Cerebellar nuclear complex (tissue), 1 donor: ENCODE measurements around the gene NUP210.
A peak's percentile ranks its signal among the peaks of the same experiment; 100 is the strongest.

ENCODE experiments used
- DNase-seq, 2 experiments: peaks; one replicate each; lab custom pipeline; 2025; lab: John Stamatoyannopoulos, UW

The NUP210 gene

DNA sequence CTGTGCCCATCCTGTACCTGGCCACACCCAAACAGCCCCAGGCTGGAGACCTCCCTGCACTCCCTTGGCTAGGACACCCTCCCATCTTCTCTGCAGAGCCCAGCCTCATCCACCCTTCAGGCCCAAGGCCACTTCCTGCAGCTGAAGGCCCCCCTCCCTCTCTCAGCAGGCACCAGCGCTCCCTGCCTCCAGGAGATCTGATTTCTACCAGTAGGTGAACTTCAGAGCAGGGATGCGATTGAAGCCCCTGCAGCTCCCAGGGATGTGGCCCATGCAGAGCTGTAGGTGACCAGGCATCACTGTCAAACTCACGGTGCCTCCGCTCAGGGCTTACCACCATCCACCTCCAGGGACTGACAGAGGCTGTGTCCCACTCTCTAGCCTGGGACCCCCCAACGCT is 96.3 kb downstream of the NUP210 start:
- DNase-seq = no peak

DNA sequence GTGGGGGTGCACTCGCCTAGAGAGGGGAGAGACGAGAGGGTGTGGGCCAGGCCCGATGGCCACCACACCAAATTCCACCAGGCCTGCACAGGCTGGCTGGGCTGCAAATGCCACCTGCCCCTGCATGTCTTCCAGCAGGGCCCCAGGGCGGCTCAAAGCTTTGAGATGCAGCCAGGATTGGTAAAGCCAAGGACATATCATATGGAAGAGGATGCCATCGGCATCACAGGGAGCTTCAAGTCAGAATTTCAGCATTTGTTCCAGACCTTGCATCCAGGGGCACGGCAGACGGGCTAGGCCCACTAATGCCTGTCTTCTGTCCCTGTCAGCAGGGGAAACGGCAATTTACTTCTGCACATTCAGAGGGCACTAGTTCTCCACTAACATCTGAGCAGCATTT is 97.8 kb downstream of the NUP210 start:
- no peak for DNase-seq

- DNase-seq = no peak
These were observed 100.4 kb downstream of the NUP210 start for GRCh38 chr3:13319564-13320220.

GRCh38 chr3:13318626-13319470 is 101.3 kb downstream of the NUP210 start:
- no peak for DNase-seq

DNA sequence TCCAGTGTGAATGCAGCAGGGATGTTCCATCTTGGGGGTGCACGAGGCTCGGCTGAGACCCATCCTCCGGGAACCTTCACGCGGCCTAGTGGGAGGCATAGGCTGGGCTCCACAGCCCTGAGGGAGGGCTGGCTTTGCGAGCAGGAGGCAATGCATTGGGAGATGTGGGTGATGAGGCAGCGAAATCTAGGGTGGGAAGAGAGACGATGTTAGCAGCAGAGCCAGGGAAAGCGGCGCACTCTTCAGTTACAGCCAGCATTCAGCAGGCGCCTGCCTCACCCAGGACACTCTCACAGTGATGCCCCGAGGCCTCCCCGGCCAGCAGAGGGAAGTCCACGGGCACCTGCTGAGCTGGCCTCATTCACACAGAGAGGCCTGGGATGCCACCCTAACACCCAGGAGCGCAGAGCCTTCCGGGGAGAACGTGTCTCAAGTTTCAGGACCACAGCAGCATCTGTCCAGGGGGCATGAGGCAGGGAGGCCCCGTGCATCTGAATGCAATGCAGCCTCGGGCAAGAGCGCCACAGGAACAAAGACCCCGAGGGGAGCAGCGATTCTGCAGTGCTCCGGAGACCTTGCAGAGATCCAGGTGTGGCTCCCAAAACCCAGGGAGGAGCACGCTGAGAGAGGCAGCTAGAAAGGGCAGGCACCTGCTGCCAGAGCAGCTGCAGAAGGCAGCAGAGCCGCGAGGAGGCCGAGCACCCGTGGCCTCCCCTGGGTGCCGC is 102.4 kb downstream of the NUP210 start:
- DNase-seq = no peak

GRCh38 chr3:13316603-13317002 is 103.5 kb downstream of the NUP210 start:
- no peak for DNase-seq

DNA sequence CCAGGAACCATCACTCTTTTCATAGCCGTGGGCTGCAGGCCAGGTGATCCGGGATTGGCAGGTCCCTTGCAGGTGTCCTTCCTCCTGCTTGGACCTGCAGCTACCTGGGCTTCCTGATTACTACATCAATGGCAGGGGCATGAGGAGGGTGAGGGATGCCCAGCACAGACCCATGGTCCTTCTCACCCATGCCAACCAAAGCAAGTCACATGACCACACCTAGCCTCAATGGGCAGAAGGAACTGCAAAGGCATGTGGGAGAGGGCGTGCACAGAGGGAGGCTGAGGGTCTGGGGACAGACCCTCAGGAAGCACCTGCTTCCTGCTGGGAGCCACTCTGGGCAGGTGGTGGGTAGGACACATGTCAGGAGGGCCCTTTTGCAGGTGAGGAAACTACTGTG is 105.2 kb downstream of the NUP210 start:
- no peak for DNase-seq

DNA sequence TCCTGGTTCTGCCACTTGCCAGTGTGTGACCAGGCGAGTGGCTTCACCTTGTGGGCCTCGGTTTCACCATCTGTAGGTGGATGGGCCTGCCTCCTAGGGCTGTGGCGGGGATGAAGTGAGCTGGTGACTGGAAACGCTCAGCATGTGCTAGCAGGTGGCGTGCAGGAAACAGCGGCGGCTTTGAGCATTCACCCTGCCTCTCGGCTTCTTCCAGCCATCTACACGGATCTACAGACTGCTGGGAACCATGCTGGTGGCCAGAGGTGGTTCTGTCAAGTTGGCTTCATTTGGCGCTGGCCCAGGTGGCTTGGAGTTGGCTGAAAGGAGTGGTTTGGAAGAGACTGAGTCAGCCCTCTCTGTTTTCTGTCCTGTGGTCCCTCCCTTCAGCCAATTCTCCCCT is 106.3 kb downstream of the NUP210 start:
- no peak for DNase-seq

DNA sequence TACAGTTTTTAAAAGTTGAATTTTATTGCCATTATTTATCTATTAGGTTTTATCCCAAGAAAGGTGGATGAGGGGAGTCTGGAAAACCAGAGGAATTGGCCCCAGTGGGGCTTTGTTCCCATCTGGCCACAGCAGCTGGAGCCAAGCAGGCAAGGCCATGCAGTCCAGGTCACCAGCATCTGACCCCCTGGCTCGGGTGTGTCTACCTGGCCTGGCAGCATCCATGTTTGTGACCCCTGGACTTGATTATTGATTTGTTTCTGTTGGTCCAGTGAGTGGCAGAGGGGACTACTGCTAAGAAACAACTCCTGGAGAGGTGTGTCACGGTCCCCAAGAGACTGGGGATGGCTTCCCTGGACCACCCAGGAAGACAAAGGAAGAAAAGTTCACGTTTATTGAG is 111.1 kb downstream of the NUP210 start:
- no peak for DNase-seq

GRCh38 chr3:13308380-13308801 is 111.7 kb downstream of the NUP210 start:
- no peak for DNase-seq

DNA sequence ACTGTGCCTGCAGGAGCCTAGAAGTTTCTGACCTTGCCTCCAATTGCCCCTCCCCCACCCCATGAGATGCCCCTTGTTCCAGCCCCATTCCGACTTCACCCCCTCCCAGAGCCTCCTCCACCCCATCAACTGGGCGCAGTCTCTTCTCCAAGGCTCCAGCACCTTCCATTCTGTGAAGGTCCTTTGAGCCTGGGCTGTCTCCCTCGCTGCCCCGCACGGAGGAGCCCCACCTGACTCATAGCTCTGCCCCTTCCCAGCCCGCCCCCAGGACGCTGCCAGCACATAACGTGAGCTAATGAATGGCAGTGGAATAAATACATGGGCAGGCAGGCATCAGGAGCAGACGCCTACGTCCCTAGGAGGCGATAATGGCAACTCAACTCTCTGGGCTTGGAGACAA is 113.1 kb downstream of the NUP210 start:
- DNase-seq = no peak

DNA sequence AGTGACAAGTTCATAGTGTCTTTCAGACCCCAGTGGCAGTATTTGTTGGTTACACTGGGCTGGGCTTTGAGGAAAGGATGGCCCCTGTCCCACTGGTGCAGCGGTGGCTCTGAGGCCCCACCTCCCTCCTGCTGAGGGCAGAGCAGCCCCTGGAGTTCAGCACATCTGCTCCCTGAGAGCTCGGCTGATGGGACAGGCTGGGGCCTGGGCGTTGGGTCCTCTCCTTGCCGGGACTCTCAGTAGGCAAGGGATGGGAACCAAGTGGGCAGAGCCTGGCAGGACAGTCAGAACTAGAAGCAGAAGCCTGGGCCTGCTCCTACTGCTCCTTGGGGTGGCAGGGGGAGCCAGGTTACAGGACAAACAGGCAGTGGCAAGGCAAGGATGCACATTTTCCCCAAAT is 114.5 kb downstream of the NUP210 start:
- DNase-seq = no peak

GRCh38 chr3:13303410-13303809 is 116.7 kb downstream of the NUP210 start:
- DNase-seq = no peak

DNA sequence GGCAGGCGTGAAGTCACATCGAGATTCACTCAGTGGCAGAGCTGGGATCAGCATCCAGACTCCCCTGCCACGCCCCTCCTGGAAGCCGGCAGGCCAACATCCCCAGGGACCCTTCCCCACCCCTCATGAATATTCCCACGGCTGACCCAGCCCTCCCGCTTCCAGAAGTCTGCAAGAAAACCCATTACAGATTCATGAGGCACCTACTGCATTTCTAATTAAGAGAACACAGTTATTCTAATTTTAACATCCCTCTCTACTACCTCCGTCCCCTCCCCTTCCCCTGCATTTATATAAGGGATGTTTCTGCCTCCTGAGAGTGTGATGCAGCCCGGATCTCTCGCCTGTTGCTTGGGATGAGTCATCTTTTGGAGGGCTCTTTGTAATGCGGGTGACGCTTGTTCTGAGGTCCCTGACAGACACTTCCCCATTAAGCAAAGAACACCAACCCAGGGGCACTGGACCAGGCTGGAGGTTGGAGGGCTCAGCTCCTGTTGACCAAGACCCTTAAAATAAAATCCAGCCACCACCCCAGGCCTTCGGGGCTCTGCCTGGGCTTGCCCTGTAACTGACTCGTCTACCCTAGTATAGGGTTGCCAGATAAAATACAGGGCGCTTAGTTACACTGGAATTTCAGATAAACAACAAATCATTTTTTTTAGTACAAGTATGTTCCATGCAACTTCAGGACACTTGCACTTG is 118.7 kb downstream of the NUP210 start:
- DNase-seq = no peak

DNA sequence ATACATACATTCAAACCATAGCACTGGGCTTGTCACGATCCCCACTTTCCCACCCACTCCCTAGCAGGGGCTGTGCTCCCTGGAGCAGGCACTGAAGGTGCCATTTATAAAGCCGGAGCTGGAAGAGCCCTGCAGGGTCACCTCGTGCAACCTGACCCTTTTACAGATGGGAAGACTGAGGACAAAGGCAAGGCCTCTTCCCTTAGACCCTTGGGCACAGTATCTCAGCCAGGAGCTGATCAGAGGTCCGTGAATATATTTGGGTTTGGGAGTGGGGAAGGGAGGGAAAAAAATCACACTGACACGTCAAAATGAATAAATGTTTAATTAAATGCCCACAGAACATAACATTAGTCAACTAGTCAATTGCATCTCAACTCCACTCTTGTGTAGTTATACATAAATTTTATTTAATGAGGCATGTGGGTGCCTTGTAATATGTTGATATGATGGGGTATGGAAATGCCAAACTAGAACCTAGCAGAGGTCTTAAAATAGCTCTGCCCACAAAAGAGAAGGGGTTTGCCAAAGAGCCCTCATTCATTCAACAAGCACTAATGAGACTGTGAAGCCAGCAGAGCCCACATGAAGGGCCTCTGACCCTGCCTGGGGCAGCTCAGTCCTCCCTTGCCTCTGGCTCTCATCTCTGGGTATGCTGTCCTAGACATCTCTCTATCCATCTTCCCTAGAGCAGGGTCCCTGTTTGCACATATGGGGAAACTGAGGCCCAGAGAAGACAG is 119.4 kb downstream of the NUP210 start:
- no peak for DNase-seq

DNA sequence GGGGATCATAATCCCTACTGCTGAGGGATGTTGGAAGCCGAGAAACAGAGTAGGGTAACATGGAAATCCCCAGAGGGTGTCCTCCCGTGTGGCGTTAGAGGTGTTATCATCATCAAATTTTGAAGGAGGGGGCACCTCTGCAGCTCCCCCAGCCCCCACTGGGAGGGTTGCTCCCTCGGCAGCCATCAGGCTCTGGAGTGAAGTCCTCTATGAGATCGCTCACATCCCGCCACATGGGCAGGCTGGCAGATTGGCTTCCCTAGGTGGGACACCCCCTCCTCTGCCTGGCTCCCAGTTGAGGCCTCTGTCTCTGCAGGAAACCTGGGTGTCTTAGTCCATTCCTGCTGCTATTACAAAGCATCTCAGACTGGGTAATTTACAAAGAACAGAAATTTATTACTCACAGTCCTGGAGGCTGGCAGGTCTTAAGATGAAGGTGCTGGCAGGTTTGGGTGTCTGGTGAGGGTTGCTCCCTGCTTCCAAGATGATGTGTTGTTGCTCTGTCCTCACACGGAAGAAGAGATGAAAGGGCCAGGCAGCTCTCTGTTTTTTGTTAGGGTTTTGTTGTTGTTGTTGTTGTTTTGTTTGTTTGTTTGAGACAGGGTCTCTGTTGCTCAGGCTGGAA is 120.5 kb downstream of the NUP210 start:
- no peak for DNase-seq

DNA sequence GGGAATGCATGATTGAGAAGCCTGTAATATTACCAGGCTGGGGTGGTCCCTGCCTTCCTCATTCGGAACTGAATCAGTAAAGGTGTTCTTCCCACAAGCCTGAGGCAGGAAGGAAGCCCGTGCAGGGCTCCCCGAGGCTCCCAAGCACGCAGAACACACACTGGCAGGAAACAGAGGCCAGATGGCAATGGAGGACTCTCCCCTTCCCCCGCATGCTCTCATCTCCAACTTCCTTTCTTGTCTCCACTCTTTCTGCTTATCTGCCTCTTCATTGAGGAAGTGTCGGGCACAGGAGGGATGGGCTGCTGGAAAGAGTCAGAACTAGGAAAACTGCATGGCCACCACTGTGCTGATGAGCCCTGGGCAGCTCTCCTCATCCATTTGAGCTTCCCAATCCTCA is 123.5 kb downstream of the NUP210 start:
- peak in 1 of 2 experiments; percentile 26 for DNase-seq

DNA sequence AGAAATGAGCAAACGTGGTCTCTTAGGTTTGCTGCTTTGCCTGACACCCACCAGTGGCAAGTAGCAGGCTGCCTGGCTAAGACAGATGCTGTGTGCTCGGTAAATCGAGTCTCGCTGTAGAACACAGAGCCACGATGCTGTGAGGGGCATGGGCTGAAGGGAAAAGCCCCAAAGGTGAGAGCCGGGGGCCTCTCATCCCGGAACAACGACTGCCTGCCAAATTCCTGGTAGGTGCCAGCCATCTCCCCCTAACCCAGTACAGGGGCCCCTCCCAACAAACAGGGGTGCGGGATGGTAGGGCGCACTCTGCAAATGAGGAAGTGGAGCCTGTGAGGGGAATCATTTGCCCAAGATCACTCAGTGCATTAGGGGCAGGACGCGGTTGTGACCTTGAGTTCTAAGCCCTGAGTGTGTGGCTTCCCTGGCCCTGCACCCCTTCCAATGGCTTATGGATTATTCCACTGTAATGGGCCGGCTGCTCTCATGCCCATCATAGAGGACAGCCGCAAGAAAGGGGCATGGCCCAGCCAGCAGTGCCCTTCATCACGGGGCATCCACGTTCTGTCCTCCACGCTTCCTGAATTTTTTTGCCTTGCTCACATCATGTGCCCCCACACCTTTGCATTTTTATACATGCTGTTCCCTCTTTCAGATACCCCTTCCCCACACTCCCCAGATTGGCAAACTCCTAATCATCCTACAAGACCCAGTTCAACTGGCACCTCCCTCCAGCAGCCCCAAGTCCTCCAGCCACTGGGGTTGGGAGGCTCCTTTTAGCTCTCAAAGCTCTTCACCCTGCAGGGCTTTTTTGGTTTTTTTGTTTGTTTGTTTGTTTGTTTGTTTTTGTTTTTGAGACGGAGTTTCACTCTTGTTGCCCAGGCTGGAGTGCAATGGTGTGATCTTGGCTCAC is 125.4 kb downstream of the NUP210 start:
- DNase-seq = no peak

- no peak for DNase-seq
These were observed 127.7 kb downstream of the NUP210 start for GRCh38 chr3:13292375-13292774.

- no peak for DNase-seq
These were observed 129.2 kb downstream of the NUP210 start for GRCh38 chr3:13290941-13291340.
